ENCODE data around the gene WDFY2. TPM values are rescaled to one million over a fixed set of nuclear protein-coding genes. Genes with fewer than 3 reads are reported as not detected.
A peak's percentile ranks its signal among the peaks of the same experiment; 100 is the strongest.

Gene WDFY2
- total and polyA plus RNA-seq, 2 of the 13 experiments (the other 11 are each of a cell fraction or from before 2014, with no cell fraction given): 22.6 to 27.0 TPM

GRCh38 chr13:51584731-51585672 is 740 bp downstream of the WDFY2 start (continued):
- TF ChIP-seq HNRNPLL (IDR thresholded peaks at IDR 0.05; ENCODE audit: low read depth, low read length, poor library complexity, severe bottlenecking) (peak; percentile 53), PHF8 (CRISPR knock-in tag; IDR thresholded peaks at IDR 0.05) (peak; percentile 82), AHDC1 (CRISPR knock-in tag; IDR thresholded peaks at IDR 0.05; ENCODE audit: borderline replicate concordance) (peak; percentile 71; the same call in 1 of the 2 replicates), SNAI1 (CRISPR knock-in tag; IDR thresholded peaks at IDR 0.05; ENCODE audit: borderline replicate concordance) (peak; percentile 91), ATF7-NPFF (CRISPR knock-in tag; IDR thresholded peaks at IDR 0.05; ENCODE audit: low read depth) (no peak), ZNF260 (CRISPR knock-in tag; IDR thresholded peaks at IDR 0.05; ENCODE audit: borderline replicate concordance, low read depth) (no peak), ZNF703 (CRISPR knock-in tag; IDR thresholded peaks at IDR 0.05; ENCODE audit: borderline replicate concordance) (peak; percentile 76; the same call in 1 of the 2 replicates), GFI1 (CRISPR knock-in tag; IDR thresholded peaks at IDR 0.05; ENCODE audit: borderline replicate concordance) (peak; percentile 17; the same call in 1 of the 2 replicates), SP2 (CRISPR knock-in tag; IDR thresholded peaks at IDR 0.05) (peak; percentile 2; the same call in 1 of the 2 replicates), ZBTB42 (CRISPR knock-in tag; IDR thresholded peaks at IDR 0.05) (0 out of 2 replicates have a peak, but pooled peaks have one; percentile 19), PAXIP1 (CRISPR knock-in tag; conservative IDR thresholded peaks at IDR 0.05) (peak; percentile 30; the same call in 1 of the 2 replicates), CREM (IDR thresholded peaks at IDR 0.05) (no peak), CREM (CRISPR knock-in tag; IDR thresholded peaks at IDR 0.05) (no peak), U2AF2 (IDR thresholded peaks at IDR 0.05; ENCODE audit: low read depth, low read length) (no peak)
- TF ChIP-seq, protein P1, sequence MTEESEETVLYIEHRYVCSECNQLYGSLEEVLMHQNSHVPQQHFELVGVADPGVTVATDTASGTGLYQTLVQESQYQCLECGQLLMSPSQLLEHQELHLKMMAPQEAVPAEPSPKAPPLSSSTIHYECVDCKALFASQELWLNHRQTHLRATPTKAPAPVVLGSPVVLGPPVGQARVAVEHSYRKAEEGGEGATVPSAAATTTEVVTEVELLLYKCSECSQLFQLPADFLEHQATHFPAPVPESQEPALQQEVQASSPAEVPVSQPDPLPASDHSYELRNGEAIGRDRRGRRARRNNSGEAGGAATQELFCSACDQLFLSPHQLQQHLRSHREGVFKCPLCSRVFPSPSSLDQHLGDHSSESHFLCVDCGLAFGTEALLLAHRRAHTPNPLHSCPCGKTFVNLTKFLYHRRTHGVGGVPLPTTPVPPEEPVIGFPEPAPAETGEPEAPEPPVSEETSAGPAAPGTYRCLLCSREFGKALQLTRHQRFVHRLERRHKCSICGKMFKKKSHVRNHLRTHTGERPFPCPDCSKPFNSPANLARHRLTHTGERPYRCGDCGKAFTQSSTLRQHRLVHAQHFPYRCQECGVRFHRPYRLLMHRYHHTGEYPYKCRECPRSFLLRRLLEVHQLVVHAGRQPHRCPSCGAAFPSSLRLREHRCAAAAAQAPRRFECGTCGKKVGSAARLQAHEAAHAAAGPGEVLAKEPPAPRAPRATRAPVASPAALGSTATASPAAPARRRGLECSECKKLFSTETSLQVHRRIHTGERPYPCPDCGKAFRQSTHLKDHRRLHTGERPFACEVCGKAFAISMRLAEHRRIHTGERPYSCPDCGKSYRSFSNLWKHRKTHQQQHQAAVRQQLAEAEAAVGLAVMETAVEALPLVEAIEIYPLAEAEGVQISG (CRISPR knock-in tag; IDR thresholded peaks at IDR 0.05): peak; percentile 20; the same call in 1 of the 2 replicates

All from HepG2 (cell line).